Glutamatergic neuron (in vitro differentiated cells): ENCODE measurements around the gene ZNF423. TPM values are rescaled to one million over a fixed set of nuclear protein-coding genes. Genes with fewer than 3 reads are reported as not detected.

Source experiments
- DNase-seq: peaks from one replicate; pipeline ENCODE4 v3.0.0; 2022
- H3K27ac Mint-ChIP-seq: one replicate; pipeline ENCODE4 v1.8.0; 2020; ENCODE audit warnings: mild to moderate bottlenecking, mixed read lengths, inconsistent platforms; ENCODE audit not compliant: unreplicated experiment
- H3K27me3 Mint-ChIP-seq: one replicate; pipeline ENCODE4 v1.8.0; 2020; ENCODE audit warnings: mild to moderate bottlenecking, moderate library complexity, mixed read lengths, inconsistent platforms; ENCODE audit not compliant: unreplicated experiment
- H3K36me3 Mint-ChIP-seq: one replicate; pipeline ENCODE4 v1.8.0; 2020; ENCODE audit warnings: mild to moderate bottlenecking, mixed read lengths, inconsistent platforms; ENCODE audit not compliant: unreplicated experiment
- H3K4me1 Mint-ChIP-seq: one replicate; pipeline ENCODE4 v1.8.0; 2020; ENCODE audit warnings: mild to moderate bottlenecking, low read depth, mixed read lengths, inconsistent platforms; ENCODE audit not compliant: unreplicated experiment
- H3K4me3 Mint-ChIP-seq: one replicate; pipeline ENCODE4 v1.8.0; 2020; ENCODE audit warnings: mild to moderate bottlenecking, mixed read lengths, inconsistent platforms; ENCODE audit not compliant: unreplicated experiment
- H3K9me3 Mint-ChIP-seq: one replicate; pipeline ENCODE4 v1.8.0; 2020; ENCODE audit warnings: mild to moderate bottlenecking, moderate library complexity, mixed read lengths, inconsistent platforms; ENCODE audit not compliant: unreplicated experiment
- CTCF ChIP-seq: fragments of 200-600 bp; sonication (generic); IDR thresholded peaks from one replicate; pipeline ENCODE4 v1.5.0; 2021; ENCODE audit not compliant: partially characterized antibody, unreplicated experiment
- total RNA-seq: library from RNA; stranded (reverse); fragmentation: NEBNext Ultra II Directional; extraction: Animal tissue kit (Norgen Biotek cat#: 25700); gene quantifications from one replicate; pipeline ENCODE4 v1.2.1, GENCODE V29; 2021; ENCODE audit not compliant: unreplicated experiment

ZNF423 gene
- total RNA-seq, 1 donor from 2014 or later = 149 TPM

GRCh38 chr16:49631187-49632041 lies 224.5 kb downstream of the ZNF423 start:
- peaks cover 4% of the 10 kb centered on the region for H3K27me3 Mint-ChIP-seq
- DNase-seq = no peak
- H3K9me3 Mint-ChIP-seq = peaks cover 13% of the 10 kb centered on the region
- H3K4me1 Mint-ChIP-seq = peaks cover 18% of the 10 kb centered on the region
- H3K36me3 Mint-ChIP-seq = no peaks in the 10 kb centered on the region
- no peak for TF ChIP-seq CTCF
- no peak overlapping the region for H3K4me3 Mint-ChIP-seq
- peak overlapping the region; percentile 26 for H3K27ac Mint-ChIP-seq

DNA sequence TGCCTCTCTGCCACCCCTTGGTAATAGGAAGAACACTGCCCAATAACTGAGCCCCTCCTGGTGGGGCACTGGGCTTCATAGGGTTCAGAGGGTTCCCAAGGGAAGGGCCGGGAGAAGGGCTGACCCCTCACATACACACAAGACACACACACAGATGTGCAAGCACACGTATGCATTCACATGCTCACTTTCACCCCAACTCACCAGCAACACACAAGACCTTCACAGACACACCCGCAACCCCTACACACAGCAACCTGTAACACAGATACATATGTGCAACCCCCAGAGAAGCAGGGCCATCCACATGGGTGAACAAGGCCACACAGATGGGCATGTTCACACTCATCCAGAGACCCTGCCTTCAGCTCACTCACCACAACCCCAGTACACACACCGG lies 225.1 kb downstream of the ZNF423 start:
- DNase-seq = no peak
- Mint-ChIP-seq H3K9me3 (peaks cover 11% of the 10 kb centered on the region), H3K4me3 (no peak overlapping the region), H3K27me3 (peaks cover 4% of the 10 kb centered on the region), H3K4me1 (peaks cover 18% of the 10 kb centered on the region), H3K27ac (peak overlapping the region; percentile 17), H3K36me3 (no peaks in the 10 kb centered on the region)
- no peak for TF ChIP-seq CTCF

GRCh38 chr16:49629851-49630250 lies 226.1 kb downstream of the ZNF423 start:
- no peak for DNase-seq
- peaks cover 1% of the 10 kb centered on the region for H3K36me3 Mint-ChIP-seq

GRCh38 chr16:49628148-49628547 lies 227.8 kb downstream of the ZNF423 start:
- Mint-ChIP-seq H3K27ac (no peak overlapping the region), H3K4me1 (peaks cover 16% of the 10 kb centered on the region), H3K36me3 (peaks cover 4% of the 10 kb centered on the region), H3K4me3 (no peak overlapping the region), H3K9me3 (peaks cover 14% of the 10 kb centered on the region), H3K27me3 (peaks cover 10% of the 10 kb centered on the region)
- no peak for TF ChIP-seq CTCF
- no peak for DNase-seq

More at GRCh38 chr16:49629851-49630250, 226.1 kb downstream of the ZNF423 start:
- H3K4me1 Mint-ChIP-seq = peaks cover 18% of the 10 kb centered on the region
- H3K27ac Mint-ChIP-seq = peak overlapping the region; percentile 38
- H3K27me3 Mint-ChIP-seq = peaks cover 5% of the 10 kb centered on the region
- TF ChIP-seq CTCF = no peak
- H3K9me3 Mint-ChIP-seq = peaks cover 10% of the 10 kb centered on the region
- no peak overlapping the region for H3K4me3 Mint-ChIP-seq
